ENCODE data around the gene MLLT3. TPM values are rescaled to one million over a fixed set of nuclear protein-coding genes. Genes with fewer than 3 reads are reported as not detected.

MLLT3 gene
- total RNA-seq, 4 donors from 2014 or later: 10.8 to 17.5 (median 12.4) TPM

GRCh38 chr9:20419533-20419932 is 202.8 kb downstream of the MLLT3 start:
- Histone ChIP-seq H3K27ac (no peak overlapping the region), H3K36me3 (no peaks in the 10 kb centered on the region), H3K9me3 (no peaks in the 10 kb centered on the region), H3K4me1 (no peaks in the 10 kb centered on the region), H3K27me3 (no peaks in the 10 kb centered on the region), H3K4me3 (no peak overlapping the region)
- TF ChIP-seq EP300 (IDR thresholded peaks at IDR 0.05) (no peak), POLR2A (IDR thresholded peaks at IDR 0.05) (no peak), CTCF (IDR thresholded peaks at IDR 0.05) (no peak), POLR2AphosphoS5 (IDR thresholded peaks at IDR 0.05) (no peak)
- 53% methylated on average over 3 of the region's 3 CpGs for WGBS
- DNase-seq (ENCODE audit: low spot score in 2 of 2): no peak

- DNase-seq (ENCODE audit: low spot score in 2 of 2): no peak
- Histone ChIP-seq H3K9me3 (no peaks in the 10 kb centered on the region), H3K27ac (no peak overlapping the region), H3K36me3 (no peaks in the 10 kb centered on the region), H3K4me3 (no peak overlapping the region), H3K27me3 (no peaks in the 10 kb centered on the region), H3K4me1 (no peaks in the 10 kb centered on the region)
- 93% methylated on average over 7 of the region's 7 CpGs for WGBS
- TF ChIP-seq CTCF (IDR thresholded peaks at IDR 0.05) (no peak), POLR2AphosphoS5 (IDR thresholded peaks at IDR 0.05) (no peak), EP300 (IDR thresholded peaks at IDR 0.05) (no peak), POLR2A (IDR thresholded peaks at IDR 0.05) (no peak)
Measured at GRCh38 chr9:20418485-20418884, 203.8 kb downstream of the MLLT3 start.

GRCh38 chr9:20417373-20418080 is 204.8 kb downstream of the MLLT3 start:
- 84% methylated on average over 5 of the region's 5 CpGs for WGBS
- Histone ChIP-seq H3K27ac (no peak overlapping the region), H3K4me3 (no peak overlapping the region), H3K36me3 (no peaks in the 10 kb centered on the region), H3K4me1 (no peaks in the 10 kb centered on the region), H3K9me3 (no peaks in the 10 kb centered on the region), H3K27me3 (no peaks in the 10 kb centered on the region)
- DNase-seq (ENCODE audit: low spot score in 2 of 2): no peak
- TF ChIP-seq CTCF (IDR thresholded peaks at IDR 0.05) (no peak), POLR2A (IDR thresholded peaks at IDR 0.05) (no peak), EP300 (IDR thresholded peaks at IDR 0.05) (no peak), POLR2AphosphoS5 (IDR thresholded peaks at IDR 0.05) (no peak)

GRCh38 chr9:20414150-20414549 is 208.1 kb downstream of the MLLT3 start:
- Histone ChIP-seq H3K27ac (no peak overlapping the region), H3K9me3 (no peaks in the 10 kb centered on the region), H3K4me1 (no peaks in the 10 kb centered on the region), H3K36me3 (no peaks in the 10 kb centered on the region), H3K27me3 (no peaks in the 10 kb centered on the region), H3K4me3 (no peak overlapping the region)
- TF ChIP-seq POLR2AphosphoS5 (IDR thresholded peaks at IDR 0.05): no peak
- TF ChIP-seq EP300 (IDR thresholded peaks at IDR 0.05): no peak
- no peak for TF ChIP-seq CTCF (IDR thresholded peaks at IDR 0.05)
- TF ChIP-seq POLR2A (IDR thresholded peaks at IDR 0.05): no peak
- DNase-seq (ENCODE audit: low spot score in 2 of 2): no peak

GRCh38 chr9:20409321-20410092 is 212.8 kb downstream of the MLLT3 start:
- H3K4me3 ChIP-seq: no peak overlapping the region
- H3K36me3 ChIP-seq: no peaks in the 10 kb centered on the region
- TF ChIP-seq CTCF (IDR thresholded peaks at IDR 0.05): no peak
- no peak for TF ChIP-seq EP300 (IDR thresholded peaks at IDR 0.05)
- H3K9me3 ChIP-seq: no peaks in the 10 kb centered on the region
- no peaks in the 10 kb centered on the region for H3K27me3 ChIP-seq
- no peak overlapping the region for H3K27ac ChIP-seq
- no peaks in the 10 kb centered on the region for H3K4me1 ChIP-seq
- DNase-seq (ENCODE audit: low spot score in 2 of 2): no peak

Data from suprapubic skin (tissue), 4 donors.